ENCODE measurements around the gene ABR.

ABR gene

GRCh38 chr17:1024076-1024475 lies 155.7 kb downstream of the ABR start:
- H3K4me1 ChIP-seq (ENCODE audit: insufficient read depth, low read length), result peaks cover 22% of the 10 kb centered on the region
- H3K27me3 ChIP-seq (ENCODE audit: control insufficient read depth in 1 of 2, insufficient read depth in 2 of 2, low read length in 2 of 2), result no peaks in the 10 kb centered on the region
- H3K27ac ChIP-seq (ENCODE audit: low read depth, low read length), result no peak overlapping the region
- H3K4me3 ChIP-seq (ENCODE audit: low read depth in 1 of 2, low read length in 2 of 2), result no peak overlapping the region
- peaks cover 5% of the 10 kb centered on the region for H3K36me3 ChIP-seq (ENCODE audit: insufficient read depth, low read length)
- H3K9ac ChIP-seq (ENCODE audit: low read length), result no peak overlapping the region
- H3K9me3 ChIP-seq (ENCODE audit: low read length), result no peaks in the 10 kb centered on the region

DNA sequence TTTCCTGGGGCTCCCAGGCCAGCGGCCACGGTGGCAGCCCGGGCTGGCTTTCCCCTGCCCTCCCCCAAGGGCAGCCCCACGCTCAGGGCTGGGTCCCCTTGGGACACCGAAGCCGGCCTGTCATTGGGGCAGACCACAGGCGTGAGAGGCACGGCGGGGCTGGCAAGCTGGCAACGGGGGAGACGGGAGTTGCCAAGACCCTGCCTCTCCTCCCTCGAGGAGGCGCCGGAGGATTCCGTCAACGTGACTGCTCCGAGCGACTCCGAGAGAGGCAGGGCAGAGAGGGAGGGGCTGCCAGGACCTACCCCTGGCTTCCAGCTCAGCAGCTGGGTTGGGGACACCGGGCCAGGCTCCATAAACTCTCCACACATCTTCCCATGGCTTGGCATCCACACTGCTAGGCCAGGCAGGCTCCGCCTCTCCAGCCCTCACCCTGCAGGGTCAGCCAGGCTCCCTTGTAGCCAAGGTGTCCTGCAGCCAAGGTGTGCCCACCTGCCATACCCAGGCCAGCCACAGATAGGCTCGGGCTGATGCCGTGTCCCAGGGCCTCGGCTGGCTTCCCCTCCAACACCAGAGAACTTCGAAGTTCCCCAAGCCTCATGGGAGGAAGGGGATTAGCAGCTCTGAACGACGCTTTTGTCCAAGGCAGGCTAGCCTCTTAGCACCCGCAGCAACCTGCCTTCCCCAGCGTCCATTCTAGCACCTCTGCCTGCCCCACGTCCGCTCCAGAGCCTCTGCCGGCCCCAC lies 157.3 kb downstream of the ABR start:
- no peak overlapping the region for H3K27ac ChIP-seq (ENCODE audit: low read depth, low read length)
- H3K4me1 ChIP-seq (ENCODE audit: insufficient read depth, low read length), result peaks cover 22% of the 10 kb centered on the region
- H3K27me3 ChIP-seq (ENCODE audit: control insufficient read depth in 1 of 2, insufficient read depth in 2 of 2, low read length in 2 of 2), result no peaks in the 10 kb centered on the region
- peaks cover 5% of the 10 kb centered on the region for H3K36me3 ChIP-seq (ENCODE audit: insufficient read depth, low read length)
- H3K9me3 ChIP-seq (ENCODE audit: low read length), result no peaks in the 10 kb centered on the region
- H3K9ac ChIP-seq (ENCODE audit: low read length), result no peak overlapping the region
- H3K4me3 ChIP-seq (ENCODE audit: low read depth in 1 of 2, low read length in 2 of 2), result no peak overlapping the region

DNA sequence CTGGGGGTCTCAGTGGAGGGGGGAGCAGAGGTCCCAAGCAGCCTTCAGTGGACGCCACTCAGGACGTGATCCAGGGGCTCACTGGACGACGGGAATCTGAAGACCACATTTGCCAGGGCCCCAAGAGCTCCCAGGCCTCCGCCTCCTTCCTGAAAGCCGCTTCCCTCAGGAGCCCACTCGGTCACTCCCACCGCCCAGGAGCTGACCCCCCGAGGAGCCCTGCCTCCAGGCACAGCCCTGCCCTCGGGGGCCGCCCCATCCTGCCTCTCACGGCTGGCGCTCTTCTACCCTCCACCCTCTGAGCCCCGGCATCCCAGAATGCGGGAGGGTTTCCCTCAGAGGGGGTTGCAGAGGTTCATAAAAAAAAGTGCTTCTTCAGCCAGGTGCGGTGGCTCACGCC lies 158.6 kb downstream of the ABR start:
- Histone ChIP-seq H3K36me3 (ENCODE audit: insufficient read depth, low read length) (peaks cover 4% of the 10 kb centered on the region), H3K9ac (ENCODE audit: low read length) (no peak overlapping the region), H3K27me3 (ENCODE audit: control insufficient read depth in 1 of 2, insufficient read depth in 2 of 2, low read length in 2 of 2) (no peaks in the 10 kb centered on the region), H3K27ac (ENCODE audit: low read depth, low read length) (no peak overlapping the region), H3K4me3 (ENCODE audit: low read depth in 1 of 2, low read length in 2 of 2) (no peak overlapping the region), H3K4me1 (ENCODE audit: insufficient read depth, low read length) (peaks cover 22% of the 10 kb centered on the region), H3K9me3 (ENCODE audit: low read length) (no peaks in the 10 kb centered on the region)

- Histone ChIP-seq H3K4me1 (ENCODE audit: insufficient read depth, low read length) (peaks cover 19% of the 10 kb centered on the region), H3K9ac (ENCODE audit: low read length) (no peak overlapping the region), H3K9me3 (ENCODE audit: low read length) (no peaks in the 10 kb centered on the region), H3K4me3 (ENCODE audit: low read depth in 1 of 2, low read length in 2 of 2) (no peak overlapping the region), H3K27me3 (ENCODE audit: control insufficient read depth in 1 of 2, insufficient read depth in 2 of 2, low read length in 2 of 2) (no peaks in the 10 kb centered on the region), H3K36me3 (ENCODE audit: insufficient read depth, low read length) (no peaks in the 10 kb centered on the region), H3K27ac (ENCODE audit: low read depth, low read length) (peak overlapping the region; percentile 58)
These were observed 160.3 kb downstream of the ABR start for GRCh38 chr17:1019451-1019850.

DNA sequence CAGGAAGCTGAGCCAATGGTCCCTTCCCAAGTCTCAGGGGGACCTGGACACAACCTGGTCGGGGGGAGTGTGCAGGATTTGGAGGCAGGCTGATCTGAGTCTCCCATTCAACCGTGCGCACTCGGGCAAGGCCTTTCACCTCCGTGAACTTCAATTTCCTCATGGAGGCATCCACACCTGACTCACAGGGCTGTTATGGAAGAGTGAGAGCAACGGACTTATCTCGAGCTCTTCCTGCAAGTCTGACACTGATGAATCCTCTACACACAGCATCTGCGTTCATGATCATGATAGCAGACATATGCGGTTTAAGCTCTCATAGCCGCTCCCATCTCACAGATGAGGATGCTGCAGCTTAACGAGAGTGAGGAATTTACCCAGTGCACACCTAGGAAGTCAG lies 161.2 kb downstream of the ABR start:
- H3K27ac ChIP-seq (ENCODE audit: low read depth, low read length), result peak overlapping the region; percentile 58
- H3K36me3 ChIP-seq (ENCODE audit: insufficient read depth, low read length), result no peaks in the 10 kb centered on the region
- no peak overlapping the region for H3K9ac ChIP-seq (ENCODE audit: low read length)
- no peaks in the 10 kb centered on the region for H3K9me3 ChIP-seq (ENCODE audit: low read length)
- H3K4me3 ChIP-seq (ENCODE audit: low read depth in 1 of 2, low read length in 2 of 2), result no peak overlapping the region
- H3K27me3 ChIP-seq (ENCODE audit: control insufficient read depth in 1 of 2, insufficient read depth in 2 of 2, low read length in 2 of 2), result no peaks in the 10 kb centered on the region
- peaks cover 19% of the 10 kb centered on the region for H3K4me1 ChIP-seq (ENCODE audit: insufficient read depth, low read length)

GRCh38 chr17:1013729-1014090 lies 166.1 kb downstream of the ABR start:
- Histone ChIP-seq H3K4me1 (ENCODE audit: insufficient read depth, low read length) (peaks cover 5% of the 10 kb centered on the region), H3K27ac (ENCODE audit: low read depth, low read length) (no peak overlapping the region), H3K27me3 (ENCODE audit: control insufficient read depth in 1 of 2, insufficient read depth in 2 of 2, low read length in 2 of 2) (no peaks in the 10 kb centered on the region), H3K4me3 (ENCODE audit: low read depth in 1 of 2, low read length in 2 of 2) (no peak overlapping the region), H3K9ac (ENCODE audit: low read length) (no peak overlapping the region), H3K36me3 (ENCODE audit: insufficient read depth, low read length) (peaks cover 36% of the 10 kb centered on the region), H3K9me3 (ENCODE audit: low read length) (no peaks in the 10 kb centered on the region)

DNA sequence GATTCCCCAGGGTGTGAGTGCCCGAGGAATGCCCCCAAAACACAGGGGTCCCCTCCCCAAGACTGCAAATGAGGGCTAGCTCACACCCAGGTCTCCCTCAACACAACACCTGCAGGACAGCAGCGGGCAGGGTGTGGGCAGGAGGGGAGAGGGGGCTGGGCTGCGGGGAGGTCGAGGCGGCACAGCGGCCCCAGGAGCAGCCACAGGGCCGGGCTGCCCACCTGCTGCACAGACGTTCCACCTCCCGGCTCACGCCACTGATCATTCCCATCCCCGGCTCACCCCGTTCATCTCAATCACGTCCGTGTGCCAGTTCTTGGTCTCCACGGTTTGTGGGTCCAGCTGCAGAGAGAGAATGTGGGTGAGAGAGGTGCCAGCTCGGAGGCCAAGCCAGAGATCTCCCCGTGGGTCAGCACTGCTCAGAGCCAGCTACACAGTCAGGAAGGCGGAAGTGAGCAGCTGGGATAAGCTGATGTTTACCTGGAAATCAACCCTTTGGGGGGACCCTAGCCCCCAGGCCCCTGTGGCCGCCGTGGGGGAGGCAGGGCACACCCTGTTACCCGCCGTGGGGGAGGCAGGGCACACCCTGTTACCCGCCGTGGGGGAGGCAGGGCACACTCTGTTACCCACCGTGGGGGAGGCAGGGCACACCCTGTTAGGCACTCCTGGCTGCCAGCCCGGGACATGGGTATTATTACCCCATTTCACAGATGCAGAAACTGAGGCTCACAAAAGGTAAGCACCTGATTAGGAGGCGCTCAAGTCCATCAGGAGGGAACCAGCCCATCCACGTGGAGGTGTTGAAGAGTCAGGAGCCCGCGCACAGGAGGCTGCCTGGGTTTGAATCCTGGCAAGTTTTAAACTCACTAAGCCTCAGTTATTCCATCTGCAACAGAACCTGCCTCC lies 166.7 kb downstream of the ABR start:
- Histone ChIP-seq H3K9me3 (ENCODE audit: low read length) (no peaks in the 10 kb centered on the region), H3K4me3 (ENCODE audit: low read depth in 1 of 2, low read length in 2 of 2) (no peak overlapping the region), H3K27ac (ENCODE audit: low read depth, low read length) (no peak overlapping the region), H3K4me1 (ENCODE audit: insufficient read depth, low read length) (no peaks in the 10 kb centered on the region), H3K27me3 (ENCODE audit: control insufficient read depth in 1 of 2, insufficient read depth in 2 of 2, low read length in 2 of 2) (no peaks in the 10 kb centered on the region), H3K9ac (ENCODE audit: low read length) (no peak overlapping the region), H3K36me3 (ENCODE audit: insufficient read depth, low read length) (peaks cover 42% of the 10 kb centered on the region)

- no peak overlapping the region for H3K9ac ChIP-seq (ENCODE audit: low read length)
- no peak overlapping the region for H3K4me3 ChIP-seq (ENCODE audit: low read depth in 1 of 2, low read length in 2 of 2)
- no peaks in the 10 kb centered on the region for H3K9me3 ChIP-seq (ENCODE audit: low read length)
- H3K27ac ChIP-seq (ENCODE audit: low read depth, low read length), result no peak overlapping the region
- H3K36me3 ChIP-seq (ENCODE audit: insufficient read depth, low read length), result peaks cover 52% of the 10 kb centered on the region
- no peaks in the 10 kb centered on the region for H3K4me1 ChIP-seq (ENCODE audit: insufficient read depth, low read length)
- H3K27me3 ChIP-seq (ENCODE audit: control insufficient read depth in 1 of 2, insufficient read depth in 2 of 2, low read length in 2 of 2), result no peaks in the 10 kb centered on the region
These were observed 167.7 kb downstream of the ABR start for GRCh38 chr17:1011760-1012735.

GRCh38 chr17:1011138-1011537 lies 168.6 kb downstream of the ABR start:
- Histone ChIP-seq H3K27ac (ENCODE audit: low read depth, low read length) (no peak overlapping the region), H3K4me3 (ENCODE audit: low read depth in 1 of 2, low read length in 2 of 2) (no peak overlapping the region), H3K9ac (ENCODE audit: low read length) (no peak overlapping the region), H3K4me1 (ENCODE audit: insufficient read depth, low read length) (peaks cover 4% of the 10 kb centered on the region), H3K27me3 (ENCODE audit: control insufficient read depth in 1 of 2, insufficient read depth in 2 of 2, low read length in 2 of 2) (no peaks in the 10 kb centered on the region), H3K36me3 (ENCODE audit: insufficient read depth, low read length) (peaks cover 54% of the 10 kb centered on the region), H3K9me3 (ENCODE audit: low read length) (no peaks in the 10 kb centered on the region)

- no peaks in the 10 kb centered on the region for H3K9me3 ChIP-seq (ENCODE audit: low read length)
- no peak overlapping the region for H3K4me3 ChIP-seq (ENCODE audit: low read depth in 1 of 2, low read length in 2 of 2)
- H3K27ac ChIP-seq (ENCODE audit: low read depth, low read length), result no peak overlapping the region
- H3K4me1 ChIP-seq (ENCODE audit: insufficient read depth, low read length), result peaks cover 10% of the 10 kb centered on the region
- no peaks in the 10 kb centered on the region for H3K27me3 ChIP-seq (ENCODE audit: control insufficient read depth in 1 of 2, insufficient read depth in 2 of 2, low read length in 2 of 2)
- H3K9ac ChIP-seq (ENCODE audit: low read length), result no peak overlapping the region
- peaks cover 59% of the 10 kb centered on the region for H3K36me3 ChIP-seq (ENCODE audit: insufficient read depth, low read length)
These were observed 169.2 kb downstream of the ABR start for GRCh38 chr17:1010586-1010985.

DNA sequence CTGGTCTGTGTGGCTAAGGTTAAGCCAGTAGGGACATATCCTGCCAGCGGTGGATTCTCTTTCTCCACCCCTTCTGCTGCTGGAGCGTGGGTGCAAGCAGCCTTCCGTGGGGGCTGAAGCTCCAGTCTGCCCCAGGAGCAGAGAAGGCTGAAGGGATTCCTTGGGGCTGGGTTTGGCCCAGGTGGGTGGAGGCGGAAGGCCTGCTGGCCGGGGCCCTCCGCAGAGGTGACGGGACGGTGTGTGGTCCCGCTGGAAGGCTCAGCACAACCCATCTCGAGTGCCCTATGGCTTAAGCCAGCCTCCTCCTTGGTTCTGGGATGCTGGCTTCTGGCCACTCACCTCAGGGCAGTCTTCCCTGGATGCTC lies 169.7 kb downstream of the ABR start:
- no peak overlapping the region for H3K9ac ChIP-seq (ENCODE audit: low read length)
- H3K27me3 ChIP-seq (ENCODE audit: control insufficient read depth in 1 of 2, insufficient read depth in 2 of 2, low read length in 2 of 2), result no peaks in the 10 kb centered on the region
- H3K4me3 ChIP-seq (ENCODE audit: low read depth in 1 of 2, low read length in 2 of 2), result no peak overlapping the region
- H3K36me3 ChIP-seq (ENCODE audit: insufficient read depth, low read length), result peaks cover 60% of the 10 kb centered on the region
- H3K4me1 ChIP-seq (ENCODE audit: insufficient read depth, low read length), result peaks cover 14% of the 10 kb centered on the region
- no peaks in the 10 kb centered on the region for H3K9me3 ChIP-seq (ENCODE audit: low read length)
- no peak overlapping the region for H3K27ac ChIP-seq (ENCODE audit: low read depth, low read length)

All from muscle layer of colon (tissue), 2 donors.